Measurements from ENCODE around the gene BCAS1.

Gene BCAS1

GRCh38 chr20:54094268-54094580 is 23.8 kb upstream of the BCAS1 start:
- DNase-seq (ENCODE audit: low read depth): no peak
- TF ChIP-seq CTCF (IDR thresholded peaks at IDR 0.05; ENCODE audit: low read depth, low read length, missing control alignments): no peak
- H3K4me3 ChIP-seq (ENCODE audit: low read depth, low read length): no peak overlapping the region

GRCh38 chr20:54093423-54094267 is 23.3 kb upstream of the BCAS1 start:
- TF ChIP-seq CTCF (IDR thresholded peaks at IDR 0.05; ENCODE audit: low read depth, low read length, missing control alignments): no peak
- no peak for DNase-seq (ENCODE audit: low read depth)
- H3K4me3 ChIP-seq (ENCODE audit: low read depth, low read length): no peak overlapping the region

GRCh38 chr20:54092021-54092420 is 21.6 kb upstream of the BCAS1 start:
- no peak overlapping the region for H3K4me3 ChIP-seq (ENCODE audit: low read depth, low read length)
- no peak for DNase-seq (ENCODE audit: low read depth)
- TF ChIP-seq CTCF (IDR thresholded peaks at IDR 0.05; ENCODE audit: low read depth, low read length, missing control alignments): no peak

GRCh38 chr20:54091120-54091480 is 20.7 kb upstream of the BCAS1 start:
- no peak overlapping the region for H3K4me3 ChIP-seq (ENCODE audit: low read depth, low read length)
- no peak for DNase-seq (ENCODE audit: low read depth)
- TF ChIP-seq CTCF (IDR thresholded peaks at IDR 0.05; ENCODE audit: low read depth, low read length, missing control alignments): no peak

- TF ChIP-seq CTCF (IDR thresholded peaks at IDR 0.05; ENCODE audit: low read depth, low read length, missing control alignments): no peak
- DNase-seq (ENCODE audit: low read depth): no peak
- no peak overlapping the region for H3K4me3 ChIP-seq (ENCODE audit: low read depth, low read length)
Measured at GRCh38 chr20:54090230-54091119, 20.1 kb upstream of the BCAS1 start.

GRCh38 chr20:54088430-54088829 is 18.0 kb upstream of the BCAS1 start:
- DNase-seq (ENCODE audit: low read depth): no peak
- no peak overlapping the region for H3K4me3 ChIP-seq (ENCODE audit: low read depth, low read length)
- TF ChIP-seq CTCF (IDR thresholded peaks at IDR 0.05; ENCODE audit: low read depth, low read length, missing control alignments): no peak
